Loucy (cell line): ENCODE measurements around the gene ADAMTS6.

Source experiments
- H2AFZ ChIP-seq: fragments of 200-600 bp; sonication (generic); 2 replicates; pipeline ENCODE4 v1.6.0; 2016; ENCODE audit warnings: antibody characterized with exemption, mild to moderate bottlenecking, low read length, moderate library complexity
- H3F3A ChIP-seq: fragments of 200-600 bp; 2 replicates; pipeline ENCODE4 v1.6.0; 2016; ENCODE audit warnings: antibody characterized with exemption, low read depth, mild to moderate bottlenecking
- H3K27me3 ChIP-seq: fragments of 200-600 bp; sonication (generic); 2 replicates; pipeline ENCODE4 v1.6.1; 2014; ENCODE audit warnings: low read length, mild to moderate bottlenecking; ENCODE audit not compliant: insufficient read depth, poor library complexity, severe bottlenecking
- H3K36me3 ChIP-seq: fragments of 200-600 bp; sonication (generic); 2 replicates; pipeline ENCODE4 v1.6.1; 2016; ENCODE audit warnings: low read length; ENCODE audit not compliant: insufficient read depth
- H3K4me1 ChIP-seq: fragments of 200-600 bp; sonication (generic); 2 replicates; pipeline ENCODE4 v1.5.1; 2014; ENCODE audit warnings: low read length, mild to moderate bottlenecking; ENCODE audit not compliant: insufficient read depth, poor library complexity, severe bottlenecking
- H3K4me2 ChIP-seq: fragments of 200-600 bp; sonication (generic); 2 replicates; pipeline ENCODE4 v1.6.0; 2014; ENCODE audit warnings: antibody characterized with exemption, low read length, low read depth, mild to moderate bottlenecking; ENCODE audit not compliant: poor library complexity, severe bottlenecking
- H3K4me3 ChIP-seq: fragments of 200-600 bp; sonication (generic); 2 replicates; pipeline ENCODE4 v1.5.1; 2014; ENCODE audit warnings: low read length, mild to moderate bottlenecking, mixed read lengths; ENCODE audit not compliant: poor library complexity, severe bottlenecking
- H3K79me2 ChIP-seq: fragments of 200-600 bp; sonication (generic); 2 replicates; pipeline ENCODE4 v1.6.1; 2014; ENCODE audit warnings: low read length; ENCODE audit not compliant: insufficient read depth
- H3K9ac ChIP-seq: fragments of 200-600 bp; sonication (generic); 2 replicates; pipeline ENCODE4 v1.6.0; 2014; ENCODE audit warnings: mild to moderate bottlenecking, low read depth, low read length, moderate library complexity; ENCODE audit not compliant: poor library complexity, severe bottlenecking
- H3K9me2 ChIP-seq: fragments of 200-600 bp; sonication (generic); replicated peaks from 2 replicates; pipeline ENCODE4 v1.6.1; 2016; ENCODE audit warnings: low read depth, low read length, mixed read lengths
- H3K9me3 ChIP-seq: fragments of 200-600 bp; sonication (generic); 2 replicates; pipeline ENCODE4 v1.6.1; 2014; ENCODE audit warnings: mild to moderate bottlenecking, antibody characterized with exemption, low read length, low read depth; ENCODE audit not compliant: insufficient read depth
- H4K20me1 ChIP-seq: fragments of 200-600 bp; sonication (generic); 2 replicates; pipeline ENCODE4 v1.6.0; 2014; ENCODE audit warnings: antibody characterized with exemption, low read length, mild to moderate bottlenecking; ENCODE audit not compliant: insufficient read depth, poor library complexity, severe bottlenecking
- EZH2phosphoT487 ChIP-seq: fragments of 200-600 bp; IDR thresholded peaks from 2 replicates; pipeline ENCODE4 v1.6.1; 2018; ENCODE audit warnings: antibody characterized with exemption, mild to moderate bottlenecking, moderate library complexity, borderline replicate concordance
- TF ChIP-seq, protein P1 (sequence below): fragments of 200-600 bp; sonication (generic); conservative IDR thresholded peaks from 2 replicates; pipeline ENCODE4 v1.5.1; 2014; ENCODE audit warnings: mild to moderate bottlenecking, antibody characterized with exemption, low read length

ADAMTS6 gene

DNA sequence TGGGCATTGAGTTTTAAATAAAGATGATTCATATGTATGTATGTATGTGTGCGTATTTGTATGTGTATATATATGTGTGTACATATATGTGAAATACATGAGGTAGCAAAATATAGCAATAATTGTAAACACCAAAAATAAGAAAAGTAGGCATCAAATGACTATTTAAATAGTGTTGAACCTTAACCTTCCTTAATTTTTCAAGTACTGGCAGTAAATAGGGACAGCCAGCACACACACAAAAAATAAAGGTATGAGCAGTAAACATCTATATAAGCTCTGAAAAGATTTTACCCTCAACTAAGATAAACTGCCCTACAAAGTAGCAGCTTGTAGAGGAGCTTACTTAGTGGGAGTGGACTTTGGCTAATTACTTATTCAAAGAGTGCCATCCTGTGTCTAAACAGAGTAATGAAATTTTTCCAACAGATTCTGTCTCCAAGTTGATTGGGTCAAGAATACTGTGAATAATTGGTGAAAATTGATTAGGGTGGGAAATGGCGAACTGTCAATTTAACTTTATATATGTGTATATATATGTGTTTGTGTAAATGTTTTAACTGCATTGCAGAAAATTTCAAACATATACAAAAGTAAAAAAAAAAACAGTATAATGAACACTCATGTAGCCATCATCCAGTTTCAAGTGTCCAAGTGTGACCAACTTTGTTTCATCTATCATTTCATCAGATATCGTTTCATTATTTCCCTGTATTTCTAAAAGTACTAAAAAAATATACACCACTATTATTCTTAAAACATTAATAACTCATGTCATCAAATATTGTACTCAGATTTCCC is 2.0 kb upstream of the ADAMTS6 start:
- no peaks in the 10 kb centered on the region for H3K36me3 ChIP-seq
- peaks cover 30% of the 10 kb centered on the region for H3K4me1 ChIP-seq
- H3K4me2 ChIP-seq: peak overlapping the region; percentile 96
- peak overlapping the region; percentile 66 for H3K9ac ChIP-seq
- TF ChIP-seq, protein P1, sequence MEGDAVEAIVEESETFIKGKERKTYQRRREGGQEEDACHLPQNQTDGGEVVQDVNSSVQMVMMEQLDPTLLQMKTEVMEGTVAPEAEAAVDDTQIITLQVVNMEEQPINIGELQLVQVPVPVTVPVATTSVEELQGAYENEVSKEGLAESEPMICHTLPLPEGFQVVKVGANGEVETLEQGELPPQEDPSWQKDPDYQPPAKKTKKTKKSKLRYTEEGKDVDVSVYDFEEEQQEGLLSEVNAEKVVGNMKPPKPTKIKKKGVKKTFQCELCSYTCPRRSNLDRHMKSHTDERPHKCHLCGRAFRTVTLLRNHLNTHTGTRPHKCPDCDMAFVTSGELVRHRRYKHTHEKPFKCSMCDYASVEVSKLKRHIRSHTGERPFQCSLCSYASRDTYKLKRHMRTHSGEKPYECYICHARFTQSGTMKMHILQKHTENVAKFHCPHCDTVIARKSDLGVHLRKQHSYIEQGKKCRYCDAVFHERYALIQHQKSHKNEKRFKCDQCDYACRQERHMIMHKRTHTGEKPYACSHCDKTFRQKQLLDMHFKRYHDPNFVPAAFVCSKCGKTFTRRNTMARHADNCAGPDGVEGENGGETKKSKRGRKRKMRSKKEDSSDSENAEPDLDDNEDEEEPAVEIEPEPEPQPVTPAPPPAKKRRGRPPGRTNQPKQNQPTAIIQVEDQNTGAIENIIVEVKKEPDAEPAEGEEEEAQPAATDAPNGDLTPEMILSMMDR: peak; percentile 72
- no peak for TF ChIP-seq EZH2phosphoT487
- H3K9me2 ChIP-seq: no peaks in the 10 kb centered on the region
- H3F3A ChIP-seq: no peaks in the 10 kb centered on the region
- H3K27me3 ChIP-seq: no peaks in the 10 kb centered on the region
- peak overlapping the region; percentile 92 for H3K4me3 ChIP-seq
- H3K79me2 ChIP-seq: no peaks in the 10 kb centered on the region
- H2AFZ ChIP-seq: no peak overlapping the region
- H3K9me3 ChIP-seq: no peaks in the 10 kb centered on the region
- H4K20me1 ChIP-seq: no peaks in the 10 kb centered on the region

DNA sequence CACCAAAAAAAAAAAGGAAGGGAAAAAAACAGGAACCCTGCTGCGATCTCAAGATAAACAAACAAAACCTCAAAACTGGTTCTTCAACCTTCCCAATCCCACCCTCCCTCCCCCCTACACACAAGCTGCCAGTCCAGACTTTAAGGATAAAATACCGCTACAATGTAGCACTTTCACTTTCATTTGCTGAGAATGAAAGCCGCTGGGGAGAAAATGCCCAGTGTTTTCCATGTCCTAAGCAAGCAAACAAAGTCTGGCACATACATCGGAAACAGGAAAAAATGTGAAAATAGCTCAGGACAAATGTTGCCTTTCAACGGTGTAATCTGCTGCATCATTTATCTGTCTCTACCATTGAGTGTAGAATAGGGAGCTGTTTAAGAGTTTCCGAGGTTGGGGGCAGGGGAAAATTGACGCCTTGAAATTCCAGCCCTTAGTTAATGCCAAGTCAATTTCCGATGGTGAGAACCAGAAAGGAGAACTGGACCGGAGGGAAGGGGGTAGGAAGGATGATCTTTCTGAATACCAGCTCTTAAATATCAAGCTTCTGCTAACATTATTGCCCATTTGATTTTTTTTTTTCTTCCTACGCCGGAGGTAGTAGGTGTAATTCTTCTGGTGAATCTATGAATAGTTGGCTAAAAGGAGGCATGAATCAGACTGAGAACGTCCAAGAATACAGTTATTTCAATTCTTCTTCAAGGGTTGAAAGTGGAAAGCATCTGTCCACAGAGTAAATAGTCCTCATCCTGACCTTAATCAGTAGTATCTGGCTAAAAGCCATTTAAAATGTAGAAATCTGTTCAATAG is 1.2 kb upstream of the ADAMTS6 start:
- Histone ChIP-seq H3F3A (no peaks in the 10 kb centered on the region), H3K4me3 (peak overlapping the region; percentile 92), H3K36me3 (no peaks in the 10 kb centered on the region), H4K20me1 (no peaks in the 10 kb centered on the region), H3K79me2 (no peaks in the 10 kb centered on the region), H3K4me2 (peak overlapping the region; percentile 96), H3K9me2 (no peaks in the 10 kb centered on the region), H3K4me1 (peaks cover 34% of the 10 kb centered on the region), H3K27me3 (no peaks in the 10 kb centered on the region), H3K9me3 (no peaks in the 10 kb centered on the region), H2AFZ (peak overlapping the region; percentile 79), H3K9ac (peak overlapping the region; percentile 66)
- TF ChIP-seq, protein P1: no peak
- no peak for TF ChIP-seq EZH2phosphoT487

DNA sequence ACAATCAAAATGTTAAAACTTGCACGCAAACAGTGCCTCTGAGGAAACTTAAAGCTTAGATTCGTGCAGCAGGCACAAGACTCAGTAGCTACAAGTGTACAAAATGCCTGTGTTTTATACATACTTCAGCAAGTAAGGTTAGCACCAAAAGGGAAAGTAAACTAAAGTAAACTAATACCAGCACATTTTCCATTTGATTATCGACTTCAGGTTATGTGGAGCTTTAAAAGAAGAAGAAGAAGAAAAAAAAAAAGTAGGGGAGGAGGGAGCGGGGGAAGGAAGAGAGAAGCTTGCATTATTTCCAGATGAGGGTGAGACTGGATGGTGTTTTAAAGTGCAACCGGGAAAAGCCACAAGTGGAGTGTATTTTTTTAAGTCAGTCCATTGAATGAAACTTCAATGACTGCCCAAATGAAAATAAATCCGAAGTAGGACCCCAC is 596 bp upstream of the ADAMTS6 start:
- H3K36me3 ChIP-seq: no peaks in the 10 kb centered on the region
- peak overlapping the region; percentile 66 for H3K9ac ChIP-seq
- peak overlapping the region; percentile 96 for H3K4me2 ChIP-seq
- TF ChIP-seq, protein P1: no peak
- TF ChIP-seq EZH2phosphoT487: no peak
- no peaks in the 10 kb centered on the region for H3K27me3 ChIP-seq
- no peaks in the 10 kb centered on the region for H3K79me2 ChIP-seq
- H2AFZ ChIP-seq: peak overlapping the region; percentile 88
- no peaks in the 10 kb centered on the region for H3K9me2 ChIP-seq
- H3K4me1 ChIP-seq: peaks cover 34% of the 10 kb centered on the region
- H4K20me1 ChIP-seq: no peaks in the 10 kb centered on the region
- no peaks in the 10 kb centered on the region for H3F3A ChIP-seq
- peak overlapping the region; percentile 92 for H3K4me3 ChIP-seq
- no peaks in the 10 kb centered on the region for H3K9me3 ChIP-seq
